ENCODE data around the gene DNAI7. TPM values are rescaled to one million over a fixed set of nuclear protein-coding genes. Genes with fewer than 3 reads are reported as not detected.

The DNAI7 gene
- total RNA-seq, 1 donor from 2014 or later, result not detected

- no peak for DNase-seq (ENCODE audit: low read depth, low spot score)
Observed at GRCh38 chr12:25182765-25183164, 12.2 kb downstream of the DNAI7 start.

DNA sequence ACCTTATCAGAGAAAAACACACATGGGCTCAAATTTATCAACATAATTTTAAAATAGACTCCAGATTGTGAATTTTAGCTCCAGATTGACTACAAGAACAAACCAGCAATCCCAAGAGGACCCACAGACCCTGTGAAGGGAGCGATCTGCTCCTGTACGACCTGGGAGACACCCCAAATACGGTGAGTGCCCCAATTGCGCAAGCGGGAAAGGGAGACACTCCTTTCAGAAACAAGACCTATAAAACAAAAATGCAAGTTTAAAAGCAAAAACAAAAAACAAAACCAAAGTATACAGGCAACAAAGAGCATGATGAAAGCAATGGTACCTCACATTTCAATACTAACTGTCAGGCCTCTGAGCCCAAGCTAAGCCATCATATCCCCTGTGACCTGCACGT, 32.1 kb downstream of the DNAI7 start:
- no peak for DNase-seq (ENCODE audit: low read depth, low spot score)

- DNase-seq (ENCODE audit: low read depth, low spot score), result no peak
Observed at GRCh38 chr12:25156061-25156460, 38.9 kb downstream of the DNAI7 start.

DNA sequence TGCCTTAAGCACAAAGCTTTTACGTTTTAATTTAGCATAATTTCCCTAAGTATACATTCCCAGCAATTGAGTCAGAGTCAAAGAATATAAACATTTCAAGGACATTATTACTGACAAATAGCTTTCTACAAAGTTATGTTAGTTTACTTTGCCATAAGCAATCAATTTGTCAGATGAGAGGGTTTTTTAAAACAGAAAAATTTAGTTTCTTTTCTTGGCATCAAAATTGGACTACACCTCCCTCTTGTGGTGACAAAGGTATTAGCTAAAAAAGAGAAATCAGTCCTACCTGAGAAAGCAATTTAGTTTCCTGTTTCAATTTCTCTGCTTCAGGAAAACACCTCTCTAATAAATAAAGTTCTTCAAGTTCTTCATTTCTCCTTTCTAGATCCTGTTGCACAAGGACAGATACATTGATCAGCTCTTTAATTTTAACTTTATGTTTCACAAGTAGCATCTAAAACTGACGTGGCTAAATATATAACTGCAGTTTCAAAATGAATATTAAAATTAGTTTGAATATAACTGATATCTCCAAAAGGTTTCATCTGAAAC, 39.9 kb downstream of the DNAI7 start:
- DNase-seq (ENCODE audit: low read depth, low spot score), result no peak

GRCh38 chr12:25152055-25152454, 42.9 kb downstream of the DNAI7 start:
- no peak for DNase-seq (ENCODE audit: low read depth, low spot score)

DNA sequence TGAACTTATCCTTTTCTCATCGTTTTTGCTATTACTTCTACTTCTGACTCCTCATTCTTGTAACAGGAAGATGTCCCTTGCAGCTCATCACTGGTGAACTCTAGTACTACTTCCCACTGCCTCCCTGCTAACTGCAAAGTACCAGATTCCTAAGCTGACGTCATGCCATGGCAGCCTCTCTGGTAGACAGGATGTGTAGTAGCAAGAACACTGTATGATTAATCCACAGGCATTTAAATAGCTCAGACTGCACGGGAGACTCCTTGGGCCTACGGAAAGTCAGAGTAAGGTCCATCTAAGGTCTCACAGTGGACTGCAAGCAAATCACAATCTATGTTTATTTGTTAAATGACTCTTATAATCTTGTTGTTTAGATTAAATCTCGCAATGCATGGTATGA, 43.5 kb downstream of the DNAI7 start:
- DNase-seq (ENCODE audit: low read depth, low spot score), result peak; percentile 63

- DNase-seq (ENCODE audit: low read depth, low spot score), result no peak
Observed at GRCh38 chr12:25146686-25147085, 48.3 kb downstream of the DNAI7 start.

GRCh38 chr12:25135531-25136154, 59.3 kb downstream of the DNAI7 start:
- DNase-seq (ENCODE audit: low read depth, low spot score), result no peak

GRCh38 chr12:25131270-25131669, 63.7 kb downstream of the DNAI7 start:
- no peak for DNase-seq (ENCODE audit: low read depth, low spot score)

GRCh38 chr12:25130741-25131188, 64.2 kb downstream of the DNAI7 start:
- peak; percentile 10 for DNase-seq (ENCODE audit: low read depth, low spot score)

GRCh38 chr12:25126746-25127145, 68.2 kb downstream of the DNAI7 start:
- no peak for DNase-seq (ENCODE audit: low read depth, low spot score)

DNA sequence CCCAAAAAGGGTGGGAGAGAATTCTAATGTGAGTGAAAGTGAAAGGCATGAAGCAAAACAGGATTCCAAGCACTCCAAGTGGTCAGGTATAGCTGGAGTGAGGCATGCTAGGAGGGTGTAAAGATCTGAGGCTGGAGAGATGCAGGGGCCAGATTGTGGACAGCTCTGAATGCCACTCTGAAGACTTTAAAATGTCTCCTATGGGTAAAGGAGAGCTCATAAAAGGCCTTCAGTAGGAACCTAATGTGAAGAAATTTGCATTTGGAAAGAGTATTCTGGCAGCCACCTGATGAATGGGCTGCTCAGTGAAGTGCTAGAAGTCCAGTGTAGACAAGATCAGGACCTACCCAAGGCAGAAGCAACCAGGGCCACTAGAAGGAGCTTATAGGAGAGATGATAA, 68.9 kb downstream of the DNAI7 start:
- DNase-seq (ENCODE audit: low read depth, low spot score), result no peak

GRCh38 chr12:25124493-25124892, 70.5 kb downstream of the DNAI7 start:
- DNase-seq (ENCODE audit: low read depth, low spot score), result no peak

DNA sequence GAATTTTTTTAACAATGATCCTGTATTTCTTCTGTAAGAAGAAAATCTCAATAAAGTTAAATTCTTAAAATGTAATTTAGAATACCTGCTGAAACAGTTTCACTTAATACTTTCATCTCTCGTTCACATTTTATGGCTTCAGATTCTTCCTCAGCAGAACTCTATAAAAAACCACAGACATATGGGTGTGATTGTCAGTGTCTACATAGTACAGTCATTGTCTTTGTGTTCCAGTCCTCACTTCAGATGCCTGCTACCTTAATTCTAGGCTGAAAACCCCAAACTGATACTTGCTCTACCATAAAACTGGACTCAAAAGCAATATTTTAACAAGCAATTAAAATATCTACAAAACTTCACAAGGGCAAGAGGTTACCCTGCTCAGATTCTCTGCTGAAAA, 71.8 kb downstream of the DNAI7 start:
- DNase-seq (ENCODE audit: low read depth, low spot score), result no peak

DNA sequence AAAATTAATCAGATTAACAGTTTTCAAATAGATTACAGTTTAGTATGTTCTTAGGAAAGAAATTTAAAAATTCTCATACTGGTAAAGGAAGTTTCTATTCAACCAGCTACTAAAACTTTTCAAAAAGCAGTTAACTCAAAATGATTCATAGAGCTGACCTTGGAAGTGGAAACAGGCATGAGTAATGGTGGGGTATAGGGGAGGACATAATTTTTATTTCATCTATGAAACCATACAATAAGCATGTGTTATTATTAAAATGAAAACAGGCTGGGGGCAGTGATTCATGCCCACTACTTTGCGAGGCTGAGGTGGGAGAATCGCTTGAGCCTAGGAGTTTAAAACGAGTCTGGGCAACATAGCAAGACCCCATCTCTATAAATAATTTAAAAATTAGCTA, 73.0 kb downstream of the DNAI7 start:
- DNase-seq (ENCODE audit: low read depth, low spot score), result no peak

GRCh38 chr12:25121110-25121509, 73.8 kb downstream of the DNAI7 start:
- DNase-seq (ENCODE audit: low read depth, low spot score), result no peak

GRCh38 chr12:25119020-25119419, 75.9 kb downstream of the DNAI7 start:
- DNase-seq (ENCODE audit: low read depth, low spot score), result no peak

- DNase-seq (ENCODE audit: low read depth, low spot score), result no peak
Observed at GRCh38 chr12:25115677-25116076, 79.3 kb downstream of the DNAI7 start.

GRCh38 chr12:25113651-25114050, 81.3 kb downstream of the DNAI7 start:
- DNase-seq (ENCODE audit: low read depth, low spot score), result no peak

DNA sequence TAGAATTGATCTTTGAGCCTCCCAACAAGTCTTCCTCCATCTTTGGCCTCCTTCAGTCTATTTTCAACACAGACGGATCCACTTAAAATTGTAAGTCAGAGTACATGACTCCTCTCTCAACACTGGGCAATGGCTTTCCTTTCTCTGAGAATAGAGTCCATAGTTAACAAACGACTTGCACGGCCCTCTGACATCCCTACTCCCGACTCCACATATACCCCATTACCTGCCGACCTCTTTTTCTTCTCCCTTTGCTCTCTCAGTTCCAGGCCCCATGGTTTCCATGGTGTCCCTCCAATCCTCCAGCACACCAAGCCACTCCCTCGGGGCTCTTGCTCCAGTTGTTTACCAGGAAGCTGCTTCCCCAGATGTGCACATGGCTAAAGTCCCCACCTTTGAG, 84.7 kb downstream of the DNAI7 start:
- DNase-seq (ENCODE audit: low read depth, low spot score), result no peak

DNA sequence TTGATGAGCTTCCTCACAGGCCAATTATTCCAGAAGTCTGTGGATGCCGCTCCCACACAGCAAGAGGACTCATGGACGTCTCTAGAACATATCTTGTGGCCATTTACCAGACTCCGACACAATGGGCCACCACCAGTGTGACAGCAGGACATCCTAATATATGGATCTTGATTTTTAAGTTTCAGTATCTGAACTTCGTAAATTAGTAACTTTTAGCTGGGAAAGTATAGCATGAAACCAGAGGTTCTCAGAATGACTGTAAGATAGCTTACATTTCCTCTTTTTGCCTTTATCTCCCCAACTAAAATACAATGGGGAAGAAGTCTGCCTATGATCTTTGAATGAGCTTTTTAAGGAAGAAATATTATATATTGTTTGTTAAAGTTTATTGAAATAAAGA, 87.0 kb downstream of the DNAI7 start:
- DNase-seq (ENCODE audit: low read depth, low spot score), result no peak

GRCh38 chr12:25106818-25107217, 88.1 kb downstream of the DNAI7 start:
- DNase-seq (ENCODE audit: low read depth, low spot score), result no peak

DNA sequence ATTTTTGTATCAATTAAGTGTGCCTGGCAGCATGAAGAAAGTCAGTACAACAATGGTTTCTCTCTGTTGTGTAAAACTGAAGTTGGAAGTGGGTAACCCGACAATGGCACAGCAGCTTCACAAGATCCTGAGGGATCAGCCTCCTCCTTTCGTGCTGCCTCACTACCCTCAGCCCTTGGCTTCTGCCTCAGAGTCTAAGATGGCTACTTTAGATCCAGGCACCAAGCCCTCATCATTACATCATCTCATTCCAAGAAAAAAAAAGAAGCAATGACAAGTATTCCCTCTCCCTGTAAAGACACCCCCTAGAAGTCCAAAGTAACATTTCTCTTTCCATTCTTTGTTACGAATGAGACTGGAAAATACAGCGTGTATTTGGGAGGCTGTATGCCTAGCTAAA, 92.6 kb downstream of the DNAI7 start:
- DNase-seq (ENCODE audit: low read depth, low spot score), result no peak

GRCh38 chr12:25101092-25101445, 93.9 kb downstream of the DNAI7 start:
- DNase-seq (ENCODE audit: low read depth, low spot score), result no peak
